Measurements from ENCODE around the gene FAM120B.

FAM120B gene

GRCh38 chr6:170268216-170269129, 38.1 kb upstream of the FAM120B start:
- ChIA-PET POLR2A (ENCODE audit: low non-redundant PET) (interaction anchor here (0.7 kb wide), 1 partner anchor 89 kb away, joined by 3 read pairs; no protein-coding TSS in a partner anchor), CTCF (interaction anchor here (0.7 kb wide), 1 partner anchor 437 kb away, joined by 5 read pairs; no protein-coding TSS in a partner anchor)
- no peak for TF ChIP-seq CTCF (conservative IDR thresholded peaks at IDR 0.05; ENCODE audit: low read depth)
- DNase-seq (ENCODE audit: low spot score) = no peak
- H3K27ac ChIP-seq = no peak overlapping the region

- H3K27ac ChIP-seq = no peak overlapping the region
- TF ChIP-seq CTCF (conservative IDR thresholded peaks at IDR 0.05; ENCODE audit: low read depth) = no peak
- DNase-seq (ENCODE audit: low spot score) = no peak
- ChIA-PET CTCF (no interaction called here), POLR2A (ENCODE audit: low non-redundant PET) (interaction anchor here (0.7 kb wide), 1 partner anchor 90 kb away, joined by 3 read pairs; no protein-coding TSS in a partner anchor)
Measured at GRCh38 chr6:170269151-170269845, 37.3 kb upstream of the FAM120B start.

- DNase-seq (ENCODE audit: low spot score) = no peak
- H3K27ac ChIP-seq = no peak overlapping the region
- CTCF ChIA-PET = interaction anchor here (0.7 kb wide), 1 partner anchor 12 kb away, joined by 3 read pairs; no protein-coding TSS in a partner anchor
- POLR2A ChIA-PET (ENCODE audit: low non-redundant PET) = no interaction called here
- no peak for TF ChIP-seq CTCF (conservative IDR thresholded peaks at IDR 0.05; ENCODE audit: low read depth)
Measured at GRCh38 chr6:170269846-170270541, 36.6 kb upstream of the FAM120B start.

GRCh38 chr6:170270984-170271593, 35.5 kb upstream of the FAM120B start:
- DNase-seq (ENCODE audit: low spot score) = no peak
- POLR2A ChIA-PET (ENCODE audit: low non-redundant PET) = no interaction called here
- TF ChIP-seq CTCF (conservative IDR thresholded peaks at IDR 0.05; ENCODE audit: low read depth) = no peak
- no peak overlapping the region for H3K27ac ChIP-seq
- CTCF ChIA-PET = no interaction called here

- POLR2A ChIA-PET (ENCODE audit: low non-redundant PET) = no interaction called here
- no peak for TF ChIP-seq CTCF (conservative IDR thresholded peaks at IDR 0.05; ENCODE audit: low read depth)
- CTCF ChIA-PET = no interaction called here
- no peak overlapping the region for H3K27ac ChIP-seq
- no peak for DNase-seq (ENCODE audit: low spot score)
Measured at GRCh38 chr6:170271771-170272314, 34.7 kb upstream of the FAM120B start.

Measured in RWPE1 (cell line).